ENCODE results near the gene KRT4.

- TF ChIP-seq EZH2 (IDR thresholded peaks at IDR 0.05; ENCODE audit: insufficient read depth, poor library complexity, severe bottlenecking) (no peak), EZH2phosphoT487 (IDR thresholded peaks at IDR 0.05; ENCODE audit: insufficient read depth, low read depth) (no peak)
Observed at GRCh38 chr12:52807544-52808470, 6.1 kb downstream of the KRT4 start.

All from GM23248 (cell line).